ENCODE measurements around the gene MYO3B. TPM values are rescaled to one million over a fixed set of nuclear protein-coding genes. Genes with fewer than 3 reads are reported as not detected.
A peak's percentile ranks its signal among the peaks of the same experiment; 100 is the strongest.

Gene MYO3B
- total RNA-seq, 1 donor from 2014 or later, result 0.22 TPM

- Mint-ChIP-seq H3K27me3 (ENCODE audit: unreplicated experiment) (no peaks in the 10 kb centered on the region), H3K4me3 (ENCODE audit: unreplicated experiment) (no peak overlapping the region), H3K9me3 (ENCODE audit: unreplicated experiment) (no peaks in the 10 kb centered on the region), H3K36me3 (ENCODE audit: unreplicated experiment) (no peaks in the 10 kb centered on the region), H3K27ac (ENCODE audit: unreplicated experiment) (no peak overlapping the region), H3K4me1 (ENCODE audit: low read depth, unreplicated experiment) (peaks cover 8% of the 10 kb centered on the region)
- no peak for DNase-seq
- TF ChIP-seq, protein P1, sequence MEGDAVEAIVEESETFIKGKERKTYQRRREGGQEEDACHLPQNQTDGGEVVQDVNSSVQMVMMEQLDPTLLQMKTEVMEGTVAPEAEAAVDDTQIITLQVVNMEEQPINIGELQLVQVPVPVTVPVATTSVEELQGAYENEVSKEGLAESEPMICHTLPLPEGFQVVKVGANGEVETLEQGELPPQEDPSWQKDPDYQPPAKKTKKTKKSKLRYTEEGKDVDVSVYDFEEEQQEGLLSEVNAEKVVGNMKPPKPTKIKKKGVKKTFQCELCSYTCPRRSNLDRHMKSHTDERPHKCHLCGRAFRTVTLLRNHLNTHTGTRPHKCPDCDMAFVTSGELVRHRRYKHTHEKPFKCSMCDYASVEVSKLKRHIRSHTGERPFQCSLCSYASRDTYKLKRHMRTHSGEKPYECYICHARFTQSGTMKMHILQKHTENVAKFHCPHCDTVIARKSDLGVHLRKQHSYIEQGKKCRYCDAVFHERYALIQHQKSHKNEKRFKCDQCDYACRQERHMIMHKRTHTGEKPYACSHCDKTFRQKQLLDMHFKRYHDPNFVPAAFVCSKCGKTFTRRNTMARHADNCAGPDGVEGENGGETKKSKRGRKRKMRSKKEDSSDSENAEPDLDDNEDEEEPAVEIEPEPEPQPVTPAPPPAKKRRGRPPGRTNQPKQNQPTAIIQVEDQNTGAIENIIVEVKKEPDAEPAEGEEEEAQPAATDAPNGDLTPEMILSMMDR (IDR thresholded peaks at IDR 0.05; ENCODE audit: partially characterized antibody, unreplicated experiment), result no peak
Measured at GRCh38 chr2:170578606-170579005, 400.7 kb downstream of the MYO3B start.

DNA sequence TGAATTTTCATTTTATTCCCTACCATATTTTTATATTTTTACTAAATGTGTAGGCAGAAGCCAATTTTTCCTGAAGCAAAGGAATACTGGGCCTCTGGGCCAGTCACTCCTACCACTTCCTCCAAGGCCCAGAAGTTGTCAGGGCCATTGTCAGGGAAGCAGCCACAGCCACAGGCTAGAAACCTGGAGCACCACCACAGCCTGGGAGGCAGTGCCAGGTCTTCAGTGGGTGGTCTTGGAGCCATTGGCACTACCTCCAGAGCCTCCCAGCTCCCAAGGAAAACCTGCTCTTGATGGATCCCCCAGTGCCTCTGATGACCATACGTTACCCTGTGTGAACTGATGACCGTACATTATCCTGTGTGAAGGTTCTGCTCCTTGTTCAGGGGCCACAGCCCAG, 401.6 kb downstream of the MYO3B start:
- TF ChIP-seq, protein P1 (IDR thresholded peaks at IDR 0.05; ENCODE audit: partially characterized antibody, unreplicated experiment), result no peak
- H3K27ac Mint-ChIP-seq (ENCODE audit: unreplicated experiment), result no peak overlapping the region
- H3K36me3 Mint-ChIP-seq (ENCODE audit: unreplicated experiment), result no peaks in the 10 kb centered on the region
- no peak for DNase-seq
- H3K4me1 Mint-ChIP-seq (ENCODE audit: low read depth, unreplicated experiment), result peaks cover 10% of the 10 kb centered on the region
- H3K4me3 Mint-ChIP-seq (ENCODE audit: unreplicated experiment), result no peak overlapping the region
- no peaks in the 10 kb centered on the region for H3K9me3 Mint-ChIP-seq (ENCODE audit: unreplicated experiment)
- no peaks in the 10 kb centered on the region for H3K27me3 Mint-ChIP-seq (ENCODE audit: unreplicated experiment)

GRCh38 chr2:170582313-170582712, 404.4 kb downstream of the MYO3B start:
- no peaks in the 10 kb centered on the region for H3K36me3 Mint-ChIP-seq (ENCODE audit: unreplicated experiment)
- H3K27ac Mint-ChIP-seq (ENCODE audit: unreplicated experiment), result no peak overlapping the region
- no peak overlapping the region for H3K4me3 Mint-ChIP-seq (ENCODE audit: unreplicated experiment)
- H3K9me3 Mint-ChIP-seq (ENCODE audit: unreplicated experiment), result peaks cover 4% of the 10 kb centered on the region
- peaks cover 23% of the 10 kb centered on the region for H3K4me1 Mint-ChIP-seq (ENCODE audit: low read depth, unreplicated experiment)
- H3K27me3 Mint-ChIP-seq (ENCODE audit: unreplicated experiment), result no peaks in the 10 kb centered on the region
- TF ChIP-seq, protein P1 (IDR thresholded peaks at IDR 0.05; ENCODE audit: partially characterized antibody, unreplicated experiment), result no peak
- no peak for DNase-seq

- Mint-ChIP-seq H3K9me3 (ENCODE audit: unreplicated experiment) (peaks cover 10% of the 10 kb centered on the region), H3K27ac (ENCODE audit: unreplicated experiment) (no peak overlapping the region), H3K36me3 (ENCODE audit: unreplicated experiment) (no peaks in the 10 kb centered on the region), H3K4me1 (ENCODE audit: low read depth, unreplicated experiment) (peaks cover 29% of the 10 kb centered on the region), H3K4me3 (ENCODE audit: unreplicated experiment) (no peak overlapping the region), H3K27me3 (ENCODE audit: unreplicated experiment) (no peaks in the 10 kb centered on the region)
- no peak for DNase-seq
- TF ChIP-seq, protein P1 (IDR thresholded peaks at IDR 0.05; ENCODE audit: partially characterized antibody, unreplicated experiment), result no peak
Measured at GRCh38 chr2:170582751-170583463, 405.0 kb downstream of the MYO3B start.

DNA sequence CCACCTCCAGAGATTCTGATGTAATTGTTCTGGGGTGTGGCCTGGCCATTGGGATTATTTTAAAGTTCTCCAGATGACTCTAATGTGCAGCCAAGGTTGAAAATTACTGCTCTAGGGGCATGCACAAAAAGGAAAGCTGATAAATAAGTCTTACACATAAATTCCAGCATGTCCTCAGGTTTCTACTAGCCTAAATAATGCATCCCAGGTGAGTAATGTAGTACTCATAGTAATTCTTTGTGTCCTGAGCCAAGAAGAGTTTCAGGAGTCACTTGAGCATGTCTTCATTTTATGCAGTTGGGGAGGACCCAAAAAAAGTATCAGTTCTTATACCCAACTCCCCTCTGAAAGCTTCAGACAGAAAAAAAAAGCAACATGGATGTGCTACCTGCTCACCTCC, 407.1 kb downstream of the MYO3B start:
- TF ChIP-seq, protein P1 (IDR thresholded peaks at IDR 0.05; ENCODE audit: partially characterized antibody, unreplicated experiment), result no peak
- no peaks in the 10 kb centered on the region for H3K27me3 Mint-ChIP-seq (ENCODE audit: unreplicated experiment)
- no peak for DNase-seq
- no peaks in the 10 kb centered on the region for H3K36me3 Mint-ChIP-seq (ENCODE audit: unreplicated experiment)
- H3K9me3 Mint-ChIP-seq (ENCODE audit: unreplicated experiment), result peaks cover 15% of the 10 kb centered on the region
- no peak overlapping the region for H3K4me3 Mint-ChIP-seq (ENCODE audit: unreplicated experiment)
- peak overlapping the region; percentile 28 for H3K27ac Mint-ChIP-seq (ENCODE audit: unreplicated experiment)
- H3K4me1 Mint-ChIP-seq (ENCODE audit: low read depth, unreplicated experiment), result peaks cover 34% of the 10 kb centered on the region
